ENCODE results near the gene KCNG2. TPM values are rescaled to one million over a fixed set of nuclear protein-coding genes. Genes with fewer than 3 reads are reported as not detected.
A peak's percentile ranks its signal among the peaks of the same experiment; 100 is the strongest.
"Not testable (repeated sequence)": the region's sequence is repeated elsewhere in the genome, so short reads cannot be mapped to it uniquely, and the experiment has no call there.

KCNG2 gene
- total and polyA plus RNA-seq, 2 of the 13 experiments (the other 11 are each of a cell fraction or from before 2014, with no cell fraction given): not detected

DNA sequence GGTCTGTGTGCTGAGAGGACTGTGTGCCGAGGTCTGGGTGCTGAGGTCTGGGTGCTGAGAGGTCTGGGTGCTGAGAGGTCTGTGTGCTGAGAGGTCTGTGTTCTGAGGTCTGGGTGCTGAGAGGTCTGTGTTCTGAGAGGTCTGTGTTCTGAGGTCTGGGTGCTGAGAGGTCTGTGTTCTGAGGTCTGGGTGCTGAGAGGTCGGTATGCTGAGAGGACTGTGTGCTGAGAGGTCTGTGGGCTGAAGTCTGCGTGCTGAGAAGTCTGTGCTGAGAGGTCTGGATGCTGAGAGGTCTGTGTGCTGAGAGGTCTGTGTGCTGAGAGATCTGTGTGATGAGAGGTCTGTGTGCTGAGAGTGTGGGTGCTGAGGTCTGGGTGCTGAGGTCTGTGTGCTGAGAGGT, 68.2 kb downstream of the KCNG2 start:
- H3K4me2 ChIP-seq (ENCODE audit: low read depth, low read length); POLR2A ChIA-PET; H3K36me3 ChIP-seq (replicated peaks in 1 of 2; ENCODE audit: control insufficient read depth in 1 of 2, insufficient read depth in 2 of 2, low read length in 2 of 2); H3K27ac ChIP-seq (ENCODE audit: extremely low read length, insufficient read depth, low read length); intact Hi-C loops (cut with micrococcal nuclease; ENCODE audit: unreplicated experiment); FAIRE-seq; in situ Hi-C loops (cut with HindIII; ENCODE audit: extremely low pct_ligation_motif_present, low pct_unique_long_range_greater_than_20kb); H3K4me3 ChIP-seq (replicated peaks in 1 of 3; ENCODE audit: insufficient read depth in 1 of 3, low read depth in 2 of 3, low read length in 3 of 3); H4K20me1 ChIP-seq (ENCODE audit: insufficient read depth, low read length); H2AFZ ChIP-seq (ENCODE audit: low read length); ATAC-seq; H3K9me3 ChIP-seq (ENCODE audit: low read length); CTCF ChIA-PET (ENCODE audit: low intra/inter-chr PET ratio, low total read pairs); BruUV-seq (replicated peaks); H3K79me2 ChIP-seq (ENCODE audit: insufficient read depth, low read length); H3K4me1 ChIP-seq (ENCODE audit: insufficient read depth, low read length); DNase-seq (ENCODE audit: low spot score); H3K9ac ChIP-seq (ENCODE audit: insufficient read depth, low read depth, low read length): not testable (repeated sequence)
- 0% methylated on average over 2 of the region's 3 CpGs for WGBS (ENCODE audit: low lambda C conversion rate)
- peaks cover 7 to 56% of the 10 kb centered on the region in 2 experiments for H3K27me3 ChIP-seq (ENCODE audit: control insufficient read depth in 1 of 2, insufficient read depth in 2 of 2, low read length in 2 of 2)

DNA sequence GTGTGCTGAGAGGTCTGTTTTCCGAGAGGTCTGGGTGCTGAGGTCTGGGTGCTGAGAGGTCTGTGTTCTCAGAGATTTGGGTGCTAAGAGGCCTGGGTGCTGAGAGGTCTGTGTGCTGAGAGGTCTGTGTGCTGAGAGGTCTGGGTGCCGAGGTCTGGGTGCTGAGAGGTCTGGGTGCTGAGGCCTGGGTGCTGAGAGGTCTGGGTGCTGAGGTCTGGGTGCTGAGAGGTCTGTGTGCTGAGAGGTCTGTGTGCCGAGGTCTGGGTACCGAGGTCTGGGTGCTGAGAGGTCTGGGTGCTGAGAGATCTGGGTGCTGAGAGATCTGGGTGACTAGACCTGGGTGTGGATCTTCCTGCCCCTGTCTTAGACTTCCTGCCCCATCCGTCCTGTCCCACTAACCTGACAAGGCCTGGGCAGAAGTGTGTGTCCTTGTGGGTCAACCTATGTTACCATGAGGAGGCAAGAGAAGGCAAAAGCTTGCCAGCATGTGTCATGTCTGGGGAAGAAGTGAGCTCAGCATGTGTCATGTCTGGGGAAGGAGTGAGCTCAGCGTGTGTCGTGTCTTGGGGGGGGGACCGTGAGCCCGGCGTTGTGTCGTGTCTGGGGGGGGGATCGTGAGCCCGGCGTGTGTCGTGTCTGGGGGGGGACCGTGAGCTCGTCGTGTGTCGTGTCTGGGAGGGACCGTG, 69.3 kb downstream of the KCNG2 start:
- no peak overlapping the region for H3K4me3 ChIP-seq (replicated peaks in 1 of 3; ENCODE audit: insufficient read depth in 1 of 3, low read depth in 2 of 3, low read length in 3 of 3)
- no peak overlapping the region for H2AFZ ChIP-seq (ENCODE audit: low read length)
- ChIA-PET CTCF (ENCODE audit: low intra/inter-chr PET ratio, low total read pairs) (no interaction called here), POLR2A (no interaction called here)
- H3K4me2 ChIP-seq (ENCODE audit: low read depth, low read length): no peak overlapping the region
- no peaks in the 10 kb centered on the region for H3K79me2 ChIP-seq (ENCODE audit: insufficient read depth, low read length)
- H3K36me3 ChIP-seq (replicated peaks in 1 of 2; ENCODE audit: control insufficient read depth in 1 of 2, insufficient read depth in 2 of 2, low read length in 2 of 2): no peaks in the 10 kb centered on the region
- in situ Hi-C loops (cut with HindIII; ENCODE audit: extremely low pct_ligation_motif_present, low pct_unique_long_range_greater_than_20kb) (no loop called here), intact Hi-C loops (cut with micrococcal nuclease; ENCODE audit: unreplicated experiment) (no loop called here)
- no peaks in the 10 kb centered on the region for H4K20me1 ChIP-seq (ENCODE audit: insufficient read depth, low read length)
- DNase-seq (ENCODE audit: low spot score) (no peak), FAIRE-seq (no peak), ATAC-seq (no peak)
- no peaks in the 10 kb centered on the region for H3K9me3 ChIP-seq (ENCODE audit: low read length)
- H3K4me1 ChIP-seq (ENCODE audit: insufficient read depth, low read length): no peaks in the 10 kb centered on the region
- no peak overlapping the region for H3K9ac ChIP-seq (ENCODE audit: insufficient read depth, low read depth, low read length)
- no peak for TF ChIP-seq STAG1 (CRISPR knock-in tag; IDR thresholded peaks at IDR 0.05)
- TF ChIP-seq ZNF749 (CRISPR knock-in tag; IDR thresholded peaks at IDR 0.05; ENCODE audit: borderline replicate concordance): no peak
- no peak for TF ChIP-seq FOXO1 (CRISPR knock-in tag; IDR thresholded peaks at IDR 0.05)
- TF ChIP-seq KMT2B (CRISPR knock-in tag; IDR thresholded peaks at IDR 0.05): no peak
- TF ChIP-seq, protein P1, sequence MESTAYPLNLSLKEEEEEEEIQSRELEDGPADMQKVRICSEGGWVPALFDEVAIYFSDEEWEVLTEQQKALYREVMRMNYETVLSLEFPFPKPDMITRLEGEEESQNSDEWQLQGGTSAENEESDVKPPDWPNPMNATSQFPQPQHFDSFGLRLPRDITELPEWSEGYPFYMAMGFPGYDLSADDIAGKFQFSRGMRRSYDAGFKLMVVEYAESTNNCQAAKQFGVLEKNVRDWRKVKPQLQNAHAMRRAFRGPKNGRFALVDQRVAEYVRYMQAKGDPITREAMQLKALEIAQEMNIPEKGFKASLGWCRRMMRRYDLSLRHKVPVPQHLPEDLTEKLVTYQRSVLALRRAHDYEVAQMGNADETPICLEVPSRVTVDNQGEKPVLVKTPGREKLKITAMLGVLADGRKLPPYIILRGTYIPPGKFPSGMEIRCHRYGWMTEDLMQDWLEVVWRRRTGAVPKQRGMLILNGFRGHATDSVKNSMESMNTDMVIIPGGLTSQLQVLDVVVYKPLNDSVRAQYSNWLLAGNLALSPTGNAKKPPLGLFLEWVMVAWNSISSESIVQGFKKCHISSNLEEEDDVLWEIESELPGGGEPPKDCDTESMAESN (CRISPR knock-in tag; conservative IDR thresholded peaks at IDR 0.05): no peak
- no peak for TF ChIP-seq HIVEP1 (CRISPR knock-in tag; IDR thresholded peaks at IDR 0.05)
- TF ChIP-seq, protein P2, sequence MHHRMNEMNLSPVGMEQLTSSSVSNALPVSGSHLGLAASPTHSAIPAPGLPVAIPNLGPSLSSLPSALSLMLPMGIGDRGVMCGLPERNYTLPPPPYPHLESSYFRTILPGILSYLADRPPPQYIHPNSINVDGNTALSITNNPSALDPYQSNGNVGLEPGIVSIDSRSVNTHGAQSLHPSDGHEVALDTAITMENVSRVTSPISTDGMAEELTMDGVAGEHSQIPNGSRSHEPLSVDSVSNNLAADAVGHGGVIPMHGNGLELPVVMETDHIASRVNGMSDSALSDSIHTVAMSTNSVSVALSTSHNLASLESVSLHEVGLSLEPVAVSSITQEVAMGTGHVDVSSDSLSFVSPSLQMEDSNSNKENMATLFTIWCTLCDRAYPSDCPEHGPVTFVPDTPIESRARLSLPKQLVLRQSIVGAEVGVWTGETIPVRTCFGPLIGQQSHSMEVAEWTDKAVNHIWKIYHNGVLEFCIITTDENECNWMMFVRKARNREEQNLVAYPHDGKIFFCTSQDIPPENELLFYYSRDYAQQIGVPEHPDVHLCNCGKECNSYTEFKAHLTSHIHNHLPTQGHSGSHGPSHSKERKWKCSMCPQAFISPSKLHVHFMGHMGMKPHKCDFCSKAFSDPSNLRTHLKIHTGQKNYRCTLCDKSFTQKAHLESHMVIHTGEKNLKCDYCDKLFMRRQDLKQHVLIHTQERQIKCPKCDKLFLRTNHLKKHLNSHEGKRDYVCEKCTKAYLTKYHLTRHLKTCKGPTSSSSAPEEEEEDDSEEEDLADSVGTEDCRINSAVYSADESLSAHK (CRISPR knock-in tag; IDR thresholded peaks at IDR 0.05; ENCODE audit: borderline replicate concordance): no peak
- peak; percentile 51; the same call in 1 of the 2 replicates for TF ChIP-seq ZSCAN21 (CRISPR knock-in tag; IDR thresholded peaks at IDR 0.05; ENCODE audit: borderline replicate concordance)
- BruUV-seq (replicated peaks): no TSS peak
- H3K27me3 ChIP-seq (ENCODE audit: control insufficient read depth in 1 of 2, insufficient read depth in 2 of 2, low read length in 2 of 2): peaks cover 9 to 65% of the 10 kb centered on the region in 2 experiments
- no peak overlapping the region for H3K27ac ChIP-seq (ENCODE audit: extremely low read length, insufficient read depth, low read length)
- 59% methylated on average over 14 of the region's 20 CpGs for WGBS (ENCODE audit: low lambda C conversion rate)

All from HepG2 (cell line).